HepG2 (cell line): ENCODE data around the gene TIMM9. TPM values are rescaled to one million over a fixed set of nuclear protein-coding genes. Genes with fewer than 3 reads are reported as not detected.

Experiments used
- CBFB ChIP-seq: sonication (generic); formaldehyde crosslinking; IDR thresholded peaks from 2 replicates; pipeline ENCODE4 v1.4.0; 2020; ENCODE audit warnings: missing genetic modification reagents
- ERF ChIP-seq: IDR thresholded peaks from 2 replicates; pipeline ENCODE4 v1.6.1; 2018; ENCODE audit warnings: missing biosample characterization, missing genetic modification reagents
- FOXA1 ChIP-seq, 2 experiments: fragments of 450-650 bp in 1 of 2; sonication (generic) in 1 of 2; formaldehyde crosslinking in 1 of 2; IDR thresholded peaks; 2 replicates each; pipeline versions ENCODE4 v1.4.0 to v1.6.1; 2016 to 2020; ENCODE audit warnings: missing genetic modification reagents in 1 of 2
- GABPA ChIP-seq, 2 experiments: IDR thresholded peaks; 2 replicates each; pipeline ENCODE4 v1.6.1; 2011 to 2016; ENCODE audit warnings: low read depth in 2 of 2, low read length in 1 of 2, missing biosample characterization in 1 of 2, missing genetic modification characterization in 1 of 2
- GZF1 ChIP-seq: sonication (generic); formaldehyde crosslinking; IDR thresholded peaks from 2 replicates; pipeline ENCODE4 v1.5.1; 2020; ENCODE audit warnings: mild to moderate bottlenecking, missing genetic modification reagents
- HOXA3 ChIP-seq: sonication (generic); formaldehyde crosslinking; IDR thresholded peaks from 2 replicates; pipeline ENCODE4 v1.5.0; 2020; ENCODE audit warnings: missing genetic modification reagents
- JUNB ChIP-seq: sonication (generic); formaldehyde crosslinking; IDR thresholded peaks from 2 replicates; pipeline ENCODE4 v1.8.0; 2022; ENCODE audit warnings: missing genetic modification reagents, mild to moderate bottlenecking, borderline replicate concordance
- KAT8 ChIP-seq: IDR thresholded peaks from 2 replicates; pipeline ENCODE4 v1.6.1; 2016; ENCODE audit warnings: missing genetic modification reagents, missing compliant biosample characterization
- KDM6A ChIP-seq: IDR thresholded peaks from 2 replicates; pipeline ENCODE4 v1.6.1; 2016; ENCODE audit warnings: low read depth
- MYC ChIP-seq: sonication (generic); formaldehyde crosslinking; IDR thresholded peaks from 2 replicates; pipeline ENCODE4 v1.9.0; 2021; ENCODE audit warnings: missing genetic modification reagents, borderline replicate concordance
- MYNN ChIP-seq: sonication (generic); formaldehyde crosslinking; IDR thresholded peaks from 2 replicates; pipeline ENCODE4 v1.4.0; 2020; ENCODE audit warnings: mild to moderate bottlenecking, low read depth, missing genetic modification reagents
- PCBP1 ChIP-seq: fragments of 200-400 bp; formaldehyde crosslinking; IDR thresholded peaks from 2 replicates; pipeline ENCODE4 v1.6.1; 2017; ENCODE audit warnings: mild to moderate bottlenecking, low read depth, low read length, borderline replicate concordance
- POLR2A ChIP-seq, 2 experiments: IDR thresholded peaks; 2 replicates each; pipeline ENCODE4 v1.6.1; 2011; ENCODE audit warnings: low read depth in 2 of 2, low read length in 2 of 2, mild to moderate bottlenecking in 1 of 2, moderate library complexity in 1 of 2; ENCODE audit not compliant: insufficient read depth in 1 of 2
- POLR2AphosphoS5 ChIP-seq: IDR thresholded peaks from 2 replicates; pipeline ENCODE4 v1.6.1; 2012; ENCODE audit warnings: low read depth, low read length
- SALL1 ChIP-seq: sonication (generic); formaldehyde crosslinking; IDR thresholded peaks from 2 replicates; pipeline ENCODE4 v1.8.0; 2022; ENCODE audit warnings: mild to moderate bottlenecking, missing genetic modification reagents
- TBX2 ChIP-seq: sonication (generic); formaldehyde crosslinking; IDR thresholded peaks from 2 replicates; pipeline ENCODE4 v1.5.0; 2020; ENCODE audit warnings: missing genetic modification reagents, mild to moderate bottlenecking, borderline replicate concordance
- YEATS2 ChIP-seq: sonication (generic); formaldehyde crosslinking; IDR thresholded peaks from 2 replicates; pipeline ENCODE4 v1.4.0; 2020; ENCODE audit warnings: missing genetic modification reagents, borderline replicate concordance
- ZBTB42 ChIP-seq: sonication (generic); formaldehyde crosslinking; IDR thresholded peaks from 2 replicates; pipeline ENCODE4 v1.5.0; 2020; ENCODE audit warnings: mild to moderate bottlenecking, missing genetic modification reagents
- ZBTB8A ChIP-seq: sonication (generic); formaldehyde crosslinking; IDR thresholded peaks from 2 replicates; pipeline ENCODE4 v1.4.0; 2020; ENCODE audit warnings: mild to moderate bottlenecking, low read depth, missing genetic modification reagents, borderline replicate concordance
- ZFP1 ChIP-seq: IDR thresholded peaks from 2 replicates; pipeline ENCODE4 v1.6.1; 2016
- ZNF205 ChIP-seq: IDR thresholded peaks from 2 replicates; pipeline ENCODE4 v1.6.1; 2018; ENCODE audit warnings: missing biosample characterization, missing genetic modification reagents
- ZNF232 ChIP-seq: sonication (generic); formaldehyde crosslinking; IDR thresholded peaks from 2 replicates; pipeline ENCODE4 v1.4.0; 2020; ENCODE audit warnings: missing genetic modification reagents, borderline replicate concordance
- ZNF263 ChIP-seq: sonication (generic); formaldehyde crosslinking; IDR thresholded peaks from 2 replicates; pipeline ENCODE4 v1.4.0; 2020; ENCODE audit warnings: missing genetic modification reagents
- ZNF317 ChIP-seq: sonication (generic); formaldehyde crosslinking; IDR thresholded peaks from 2 replicates; pipeline ENCODE4 v1.5.0; 2020; ENCODE audit warnings: mild to moderate bottlenecking, missing genetic modification reagents
- ZNF562 ChIP-seq: sonication (generic); formaldehyde crosslinking; IDR thresholded peaks from 2 replicates; pipeline ENCODE4 v1.8.0; 2022; ENCODE audit warnings: missing genetic modification reagents, borderline replicate concordance
- ZNF605 ChIP-seq: sonication (generic); formaldehyde crosslinking; IDR thresholded peaks from 2 replicates; pipeline ENCODE4 v1.8.0; 2022; ENCODE audit warnings: mild to moderate bottlenecking, missing genetic modification reagents
- ZNF616 ChIP-seq: sonication (generic); formaldehyde crosslinking; IDR thresholded peaks from 2 replicates; pipeline ENCODE4 v1.5.0; 2020; ENCODE audit warnings: low read depth, mild to moderate bottlenecking, missing genetic modification reagents
- ZNF674 ChIP-seq: sonication (generic); formaldehyde crosslinking; IDR thresholded peaks from 2 replicates; pipeline ENCODE4 v1.5.0; 2020; ENCODE audit warnings: low read depth, mild to moderate bottlenecking, missing genetic modification reagents
- polyA plus RNA-seq, 8 experiments: library from polyadenylated mRNA; depleted of rRNA in 3 of 8; stranded (reverse) in 7 of 8; unstranded in 1 of 8; fragments of >200 nt; fragmentation: Illumina TruSeq in 4 of 8; extraction: Trizol in 4 of 8; gene quantifications; 2 replicates each; pipeline versions ENCODE4 v1.2.1 to v1.2.3, GENCODE V29; 2011 to 2016; ENCODE audit warnings: low read depth in 4 of 8, missing spikeins in 1 of 8, mixed read lengths in 1 of 8; ENCODE audit not compliant: insufficient read depth in 1 of 8
- total RNA-seq, 5 experiments: library from RNA; depleted of rRNA; stranded (reverse); fragments of >200 nt; fragmentation: Illumina TruSeq; extraction: Trizol; gene quantifications; 2 replicates each; pipeline ENCODE4 v1.2.3, GENCODE V29; 2016; ENCODE audit warnings: low read depth in 1 of 5
- TF ChIP-seq, protein P1 (sequence below): sonication (generic); formaldehyde crosslinking; IDR thresholded peaks from 2 replicates; pipeline ENCODE4 v1.5.0; 2020; ENCODE audit warnings: missing genetic modification reagents
- TF ChIP-seq, protein P2 (sequence below): sonication (generic); formaldehyde crosslinking; IDR thresholded peaks from 2 replicates; pipeline ENCODE4 v1.8.0; 2022; ENCODE audit warnings: low read depth, missing genetic modification reagents

TIMM9 gene
- total and polyA plus RNA-seq, 2 of the 13 experiments (the other 11 are each of a cell fraction or from before 2014, with no cell fraction given), result 30.5 to 42.5 TPM

- TF ChIP-seq ZNF674 (CRISPR knock-in tag) (0 out of 2 replicates have a peak, but pooled peaks have one; percentile 57), JUNB (peak; percentile 21; the same call in 1 of the 2 replicates), CBFB (CRISPR knock-in tag) (0 out of 2 replicates have a peak, but pooled peaks have one; percentile 23), KAT8 (CRISPR knock-in tag) (peak; percentile 92), ZBTB42 (CRISPR knock-in tag) (peak; percentile 31; the same call in 1 of the 2 replicates), YEATS2 (CRISPR knock-in tag) (peak; percentile 83), GZF1 (no peak), ZNF232 (CRISPR knock-in tag) (peak; percentile 20; the same call in 1 of the 2 replicates), ZNF562 (CRISPR knock-in tag) (no peak), HOXA3 (CRISPR knock-in tag) (peak; percentile 42; the same call in 1 of the 2 replicates), MYC (CRISPR knock-in tag) (peak; percentile 4; the same call in 1 of the 2 replicates), POLR2AphosphoS5 (peak; percentile 96), ZNF317 (CRISPR knock-in tag) (no peak), GABPA (IDR thresholded peaks at IDR 0.05; ENCODE audit: low read depth, low read length) (peak; percentile 20; the same call in 1 of the 2 replicates), GABPA (CRISPR knock-in tag; IDR thresholded peaks at IDR 0.05; ENCODE audit: low read depth) (peak; percentile 85), TBX2 (CRISPR knock-in tag) (0 out of 2 replicates have a peak, but pooled peaks have one; percentile 33), ZNF205 (CRISPR knock-in tag) (peak; percentile 29), ZNF263 (CRISPR knock-in tag) (no peak; the same call in 1 of the 2 replicates), SALL1 (peak; percentile 0; the same call in 1 of the 2 replicates), POLR2A (IDR thresholded peaks at IDR 0.05; ENCODE audit: insufficient read depth in 1 of 2, low read depth in 2 of 2, low read length in 2 of 2) (peak; percentile 92), ERF (peak; percentile 16; the same call in 1 of the 2 replicates), ZBTB8A (CRISPR knock-in tag) (no peak), KDM6A (CRISPR knock-in tag) (no peak), PCBP1 (no peak), ZFP1 (CRISPR knock-in tag) (0 out of 2 replicates have a peak, but pooled peaks have one; percentile 55), MYNN (no peak), ZNF605 (no peak; the same call in 1 of the 2 replicates), FOXA1 (IDR thresholded peaks at IDR 0.05) (no peak), FOXA1 (CRISPR knock-in tag; IDR thresholded peaks at IDR 0.05) (peak; percentile 78), ZNF616 (CRISPR knock-in tag) (no peak)
- TF ChIP-seq, protein P1, sequence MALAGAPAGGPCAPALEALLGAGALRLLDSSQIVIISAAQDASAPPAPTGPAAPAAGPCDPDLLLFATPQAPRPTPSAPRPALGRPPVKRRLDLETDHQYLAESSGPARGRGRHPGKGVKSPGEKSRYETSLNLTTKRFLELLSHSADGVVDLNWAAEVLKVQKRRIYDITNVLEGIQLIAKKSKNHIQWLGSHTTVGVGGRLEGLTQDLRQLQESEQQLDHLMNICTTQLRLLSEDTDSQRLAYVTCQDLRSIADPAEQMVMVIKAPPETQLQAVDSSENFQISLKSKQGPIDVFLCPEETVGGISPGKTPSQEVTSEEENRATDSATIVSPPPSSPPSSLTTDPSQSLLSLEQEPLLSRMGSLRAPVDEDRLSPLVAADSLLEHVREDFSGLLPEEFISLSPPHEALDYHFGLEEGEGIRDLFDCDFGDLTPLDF, result no peak
- TF ChIP-seq, protein P2, sequence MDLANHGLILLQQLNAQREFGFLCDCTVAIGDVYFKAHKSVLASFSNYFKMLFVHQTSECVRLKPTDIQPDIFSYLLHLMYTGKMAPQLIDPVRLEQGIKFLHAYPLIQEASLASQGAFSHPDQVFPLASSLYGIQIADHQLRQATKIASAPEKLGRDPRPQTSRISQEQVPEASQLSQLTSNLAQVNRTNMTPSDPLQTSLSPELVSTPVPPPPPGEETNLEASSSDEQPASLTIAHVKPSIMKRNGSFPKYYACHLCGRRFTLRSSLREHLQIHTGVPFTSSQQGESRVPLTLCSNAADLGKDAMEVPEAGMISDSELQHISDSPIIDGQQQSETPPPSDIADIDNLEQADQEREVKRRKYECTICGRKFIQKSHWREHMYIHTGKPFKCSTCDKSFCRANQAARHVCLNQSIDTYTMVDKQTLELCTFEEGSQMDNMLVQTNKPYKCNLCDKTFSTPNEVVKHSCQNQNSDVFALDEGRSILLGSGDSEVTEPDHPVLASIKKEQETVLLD (CRISPR knock-in tag), result 0 out of 2 replicates have a peak, but pooled peaks have one; percentile 20
Measured at GRCh38 chr14:58427281-58428117, at the start of gene TIMM9, which contains the start of gene KIAA0586 (continued).
